ENCODE data around the gene LRP5.
"Not testable (repeated sequence)": the region's sequence is repeated elsewhere in the genome, so short reads cannot be mapped to it uniquely, and the experiment has no call there.

The LRP5 gene

GRCh38 chr11:68273026-68273738, 39.2 kb upstream of the LRP5 start:
- Mint-ChIP-seq H3K27me3 (ENCODE audit: low read depth) (no peaks in the 10 kb centered on the region), H3K9me3 (no peaks in the 10 kb centered on the region), H3K36me3 (ENCODE audit: low read depth) (peaks cover 5% of the 10 kb centered on the region), H3K4me1 (ENCODE audit: low read depth) (peaks cover 23% of the 10 kb centered on the region), H3K4me3 (peak overlapping the region; percentile 96), H3K27ac (no peak overlapping the region)
- DNase-seq (ENCODE audit: low spot score) = no peak

DNA sequence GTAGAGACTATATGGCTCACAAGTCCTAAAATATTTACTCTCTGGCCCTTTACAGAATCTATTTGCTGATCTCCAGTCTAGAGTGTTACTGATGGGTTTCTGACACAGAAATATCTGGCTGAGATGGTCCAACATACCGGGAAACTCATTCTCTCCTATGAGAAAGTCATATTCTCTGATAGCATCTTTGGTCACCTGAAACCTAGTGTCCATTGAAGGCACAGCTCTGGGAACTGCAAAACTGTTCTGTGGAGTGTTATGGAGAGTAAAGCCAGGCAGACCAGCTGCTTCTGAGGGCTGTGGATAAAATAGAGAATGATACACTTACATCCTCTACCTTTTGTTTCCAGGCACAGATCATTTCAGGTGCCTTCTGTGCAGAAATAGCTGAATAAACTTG, 38.1 kb upstream of the LRP5 start:
- no peak for DNase-seq (ENCODE audit: low spot score)
- H3K36me3 Mint-ChIP-seq (ENCODE audit: low read depth) = peaks cover 2% of the 10 kb centered on the region
- H3K27me3 Mint-ChIP-seq (ENCODE audit: low read depth) = no peaks in the 10 kb centered on the region
- H3K4me1 Mint-ChIP-seq (ENCODE audit: low read depth) = peaks cover 19% of the 10 kb centered on the region
- H3K27ac Mint-ChIP-seq = no peak overlapping the region
- H3K4me3 Mint-ChIP-seq = peak overlapping the region; percentile 38
- no peaks in the 10 kb centered on the region for H3K9me3 Mint-ChIP-seq

- Mint-ChIP-seq H3K27ac (no peak overlapping the region), H3K4me3 (no peak overlapping the region), H3K27me3 (ENCODE audit: low read depth) (peaks cover 2% of the 10 kb centered on the region), H3K4me1 (ENCODE audit: low read depth) (peaks cover 13% of the 10 kb centered on the region), H3K36me3 (ENCODE audit: low read depth) (peaks cover 2% of the 10 kb centered on the region), H3K9me3 (no peaks in the 10 kb centered on the region)
- DNase-seq (ENCODE audit: low spot score) = no peak
Measured at GRCh38 chr11:68275721-68276507, 36.5 kb upstream of the LRP5 start.

- no peak for DNase-seq (ENCODE audit: low spot score)
- Mint-ChIP-seq H3K27me3 (ENCODE audit: low read depth) (peaks cover 2% of the 10 kb centered on the region), H3K4me1 (ENCODE audit: low read depth) (peaks cover 12% of the 10 kb centered on the region), H3K9me3 (no peaks in the 10 kb centered on the region), H3K36me3 (ENCODE audit: low read depth) (peaks cover 2% of the 10 kb centered on the region), H3K27ac (no peak overlapping the region), H3K4me3 (no peak overlapping the region)
Measured at GRCh38 chr11:68276861-68277260, 35.5 kb upstream of the LRP5 start.

DNA sequence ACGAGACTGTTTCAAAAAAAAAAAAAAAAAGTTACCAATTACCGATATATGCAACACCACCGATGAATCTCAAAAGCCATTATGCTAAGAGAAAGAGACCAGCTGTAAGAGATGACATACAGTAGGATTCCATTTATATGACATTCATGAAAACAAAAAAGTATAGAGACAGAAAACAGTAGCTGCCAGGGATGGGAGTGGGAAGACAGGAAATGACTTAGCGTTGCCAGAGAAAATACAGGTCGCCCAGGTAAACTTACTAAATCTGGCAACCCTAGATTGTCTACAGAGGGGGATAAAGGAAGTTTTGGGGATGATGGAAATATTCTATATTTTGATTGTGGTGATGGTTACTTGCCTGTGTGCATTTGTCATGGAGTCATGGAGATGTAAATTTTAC, 32.7 kb upstream of the LRP5 start:
- no peak overlapping the region for H3K27ac Mint-ChIP-seq
- H3K4me3 Mint-ChIP-seq = no peak overlapping the region
- peaks cover 22% of the 10 kb centered on the region for H3K4me1 Mint-ChIP-seq (ENCODE audit: low read depth)
- H3K9me3 Mint-ChIP-seq = peaks cover 7% of the 10 kb centered on the region
- DNase-seq (ENCODE audit: low spot score) = no peak
- H3K27me3 Mint-ChIP-seq (ENCODE audit: low read depth) = peaks cover 3% of the 10 kb centered on the region
- H3K36me3 Mint-ChIP-seq (ENCODE audit: low read depth) = peaks cover 6% of the 10 kb centered on the region

- Mint-ChIP-seq H3K9me3 (peaks cover 9% of the 10 kb centered on the region), H3K36me3 (ENCODE audit: low read depth) (peaks cover 4% of the 10 kb centered on the region), H3K27me3 (ENCODE audit: low read depth) (peaks cover 3% of the 10 kb centered on the region), H3K4me1 (ENCODE audit: low read depth) (peaks cover 22% of the 10 kb centered on the region), H3K27ac (peak overlapping the region; percentile 63), H3K4me3 (peak overlapping the region; percentile 65)
- DNase-seq (ENCODE audit: low spot score) = peak; percentile 67
Measured at GRCh38 chr11:68282141-68282860, 30.1 kb upstream of the LRP5 start.

DNA sequence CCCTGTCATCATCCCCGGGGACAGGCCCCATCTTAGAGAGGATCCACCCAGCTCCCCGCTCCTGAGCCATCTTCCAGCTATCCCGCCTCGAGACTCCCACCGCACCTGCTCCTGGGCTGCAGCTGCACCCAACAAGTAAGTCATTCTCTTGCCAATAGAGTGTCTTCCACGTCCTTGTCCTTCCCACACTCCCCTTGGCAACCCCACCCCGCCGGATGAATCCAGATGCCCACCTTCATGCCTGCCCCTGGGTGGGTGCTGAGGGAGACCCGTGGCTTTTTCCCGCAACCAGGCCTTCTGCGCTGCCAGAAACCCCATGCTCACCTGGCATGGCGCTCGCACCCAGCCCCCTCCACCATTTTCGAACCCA, 29.5 kb upstream of the LRP5 start:
- peak overlapping the region; percentile 65 for H3K4me3 Mint-ChIP-seq
- no peak for DNase-seq (ENCODE audit: low spot score)
- peak overlapping the region; percentile 63 for H3K27ac Mint-ChIP-seq
- H3K36me3 Mint-ChIP-seq (ENCODE audit: low read depth) = peaks cover 4% of the 10 kb centered on the region
- peaks cover 5% of the 10 kb centered on the region for H3K27me3 Mint-ChIP-seq (ENCODE audit: low read depth)
- peaks cover 22% of the 10 kb centered on the region for H3K4me1 Mint-ChIP-seq (ENCODE audit: low read depth)
- peaks cover 9% of the 10 kb centered on the region for H3K9me3 Mint-ChIP-seq

DNA sequence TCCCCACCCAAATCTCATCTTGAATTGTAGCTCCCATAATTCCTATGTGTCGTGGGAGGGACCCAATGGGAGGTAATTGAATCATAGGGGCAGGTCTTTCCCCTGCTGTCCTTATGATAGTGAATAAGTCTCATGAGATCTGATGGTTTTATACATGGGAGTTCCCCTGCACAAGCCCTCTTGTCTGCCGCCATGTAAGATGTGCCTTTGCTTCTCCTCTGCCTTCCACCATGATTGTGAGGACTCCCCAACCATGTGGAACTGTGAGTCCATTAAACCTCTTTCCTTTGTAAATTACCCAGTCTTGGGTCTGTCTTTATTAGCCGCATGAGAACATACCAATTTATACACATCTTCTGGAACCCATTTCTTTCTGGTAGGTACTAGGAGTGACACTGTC, 27.8 kb upstream of the LRP5 start:
- not testable (repeated sequence) for DNase-seq (ENCODE audit: low spot score); H3K27ac Mint-ChIP-seq; H3K9me3 Mint-ChIP-seq; H3K36me3 Mint-ChIP-seq (ENCODE audit: low read depth); H3K27me3 Mint-ChIP-seq (ENCODE audit: low read depth); H3K4me3 Mint-ChIP-seq
- peaks cover 22% of the 10 kb centered on the region for H3K4me1 Mint-ChIP-seq (ENCODE audit: low read depth)

DNA sequence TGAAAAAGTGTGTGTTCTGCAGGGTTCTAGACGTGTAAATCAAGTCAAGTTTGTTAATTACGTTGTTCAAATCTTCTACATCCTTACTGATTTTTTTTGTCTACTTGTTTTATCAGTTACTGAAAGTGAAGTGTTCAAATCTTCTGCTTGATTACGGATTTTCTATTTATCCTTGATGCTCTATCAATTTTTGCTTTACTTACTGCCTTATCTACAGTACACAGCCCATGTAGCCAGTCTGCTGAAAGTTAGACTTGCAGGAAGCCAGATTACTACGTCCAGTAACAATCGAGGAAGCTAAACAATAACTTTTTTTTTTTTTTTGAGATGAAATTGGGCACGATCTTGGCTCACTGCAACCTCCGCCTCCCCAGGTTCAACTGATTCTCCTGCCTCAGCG, 25.0 kb upstream of the LRP5 start:
- no peak overlapping the region for H3K27ac Mint-ChIP-seq

GRCh38 chr11:68289456-68289855, 22.9 kb upstream of the LRP5 start:
- Mint-ChIP-seq H3K9me3 (peaks cover 9% of the 10 kb centered on the region), H3K4me3 (no peak overlapping the region), H3K27me3 (ENCODE audit: low read depth) (peaks cover 15% of the 10 kb centered on the region), H3K36me3 (ENCODE audit: low read depth) (peaks cover 1% of the 10 kb centered on the region), H3K4me1 (ENCODE audit: low read depth) (no peaks in the 10 kb centered on the region), H3K27ac (no peak overlapping the region)
- DNase-seq (ENCODE audit: low spot score) = no peak

More for the DNA sequence above, 25.0 kb upstream of the LRP5 start:
- Mint-ChIP-seq H3K4me1 (ENCODE audit: low read depth) (peaks cover 12% of the 10 kb centered on the region), H3K36me3 (ENCODE audit: low read depth) (peaks cover 4% of the 10 kb centered on the region), H3K9me3 (peaks cover 13% of the 10 kb centered on the region), H3K4me3 (no peak overlapping the region), H3K27me3 (ENCODE audit: low read depth) (peaks cover 9% of the 10 kb centered on the region)
- DNase-seq (ENCODE audit: low spot score) = no peak

DNA sequence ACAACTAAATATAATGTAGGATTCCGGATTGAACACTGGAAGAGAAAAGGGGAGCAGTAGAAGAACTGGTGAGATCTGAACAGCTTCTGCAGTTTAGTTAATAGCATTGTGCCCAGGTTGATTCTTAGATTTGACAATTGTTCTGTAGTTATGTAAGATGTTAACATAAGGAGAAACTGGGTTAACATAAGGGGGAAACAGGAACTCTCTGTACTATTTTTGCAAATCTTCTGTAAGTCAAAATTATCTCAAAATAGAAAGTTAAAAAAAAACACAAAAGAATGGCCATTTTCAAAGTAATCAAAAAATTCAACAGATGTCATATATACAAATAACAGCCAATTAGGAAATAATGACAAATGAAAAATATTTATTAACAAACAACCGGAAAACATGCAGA, 18.7 kb upstream of the LRP5 start:
- Mint-ChIP-seq H3K4me1 (ENCODE audit: low read depth) (no peaks in the 10 kb centered on the region), H3K36me3 (ENCODE audit: low read depth) (no peaks in the 10 kb centered on the region), H3K27ac (no peak overlapping the region), H3K27me3 (ENCODE audit: low read depth) (peaks cover 8% of the 10 kb centered on the region), H3K9me3 (peaks cover 4% of the 10 kb centered on the region), H3K4me3 (no peak overlapping the region)
- DNase-seq (ENCODE audit: low spot score) = no peak

DNA sequence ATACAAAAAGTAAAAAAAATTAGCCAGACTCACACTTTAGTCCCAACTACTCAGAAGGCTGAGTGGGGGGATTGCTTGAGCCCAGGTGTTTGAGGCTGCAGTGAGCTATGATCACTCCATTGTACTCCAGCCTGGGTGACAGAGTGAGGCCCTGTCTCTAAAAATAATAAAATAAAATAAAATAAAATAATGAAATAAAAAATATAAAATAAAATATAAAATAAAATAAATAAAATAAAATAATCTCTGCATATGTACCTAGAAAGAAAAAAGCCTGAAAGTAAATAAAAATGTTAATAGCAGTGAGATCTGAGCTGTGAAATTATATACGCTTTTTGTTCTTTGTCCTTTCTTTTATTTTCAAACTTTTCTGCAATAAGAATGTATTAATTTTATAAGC, 17.1 kb upstream of the LRP5 start:
- peaks cover 8% of the 10 kb centered on the region for H3K27me3 Mint-ChIP-seq (ENCODE audit: low read depth)
- no peak overlapping the region for H3K27ac Mint-ChIP-seq
- no peaks in the 10 kb centered on the region for H3K9me3 Mint-ChIP-seq
- H3K36me3 Mint-ChIP-seq (ENCODE audit: low read depth) = no peaks in the 10 kb centered on the region
- no peak for DNase-seq (ENCODE audit: low spot score)
- no peaks in the 10 kb centered on the region for H3K4me1 Mint-ChIP-seq (ENCODE audit: low read depth)
- no peak overlapping the region for H3K4me3 Mint-ChIP-seq

GRCh38 chr11:68295940-68296339, 16.5 kb upstream of the LRP5 start:
- no peak overlapping the region for H3K27ac Mint-ChIP-seq
- H3K27me3 Mint-ChIP-seq (ENCODE audit: low read depth) = peaks cover 5% of the 10 kb centered on the region
- H3K4me1 Mint-ChIP-seq (ENCODE audit: low read depth) = no peaks in the 10 kb centered on the region
- no peak overlapping the region for H3K4me3 Mint-ChIP-seq
- DNase-seq (ENCODE audit: low spot score) = no peak
- no peaks in the 10 kb centered on the region for H3K36me3 Mint-ChIP-seq (ENCODE audit: low read depth)
- no peaks in the 10 kb centered on the region for H3K9me3 Mint-ChIP-seq
